ENCODE measurements around the gene WASF3. TPM values are rescaled to one million over a fixed set of nuclear protein-coding genes. Genes with fewer than 3 reads are reported as not detected.

The WASF3 gene
- total RNA-seq, 2 donors from 2014 or later: 3.2 to 4.0 TPM

DNA sequence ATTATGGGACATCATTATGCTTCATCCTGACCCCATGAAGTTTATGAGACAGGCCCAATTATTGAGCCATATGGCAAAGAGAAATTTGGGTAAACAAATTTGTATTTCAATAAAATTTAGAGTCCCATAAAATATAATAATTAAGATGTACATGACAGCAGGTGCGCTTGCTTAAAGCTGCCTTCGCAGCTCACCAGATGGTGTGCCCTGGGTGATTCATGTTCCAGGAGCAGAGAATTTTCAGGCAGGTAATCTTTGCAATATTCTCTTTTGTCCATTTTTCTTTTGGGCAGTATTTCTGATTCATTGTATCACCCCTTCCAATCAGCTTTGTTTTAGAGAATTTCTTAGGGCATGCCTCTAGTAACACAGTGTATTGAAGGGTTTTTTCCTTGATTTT is 39.5 kb upstream of the WASF3 start:
- Histone ChIP-seq H3K4me3 (no peak overlapping the region), H3K4me1 (no peaks in the 10 kb centered on the region), H3K9ac (ENCODE audit: low read depth in 2 of 2, low read length in 2 of 2) (no peak overlapping the region), H3K27me3 (no peaks in the 10 kb centered on the region), H3K27ac (no peak overlapping the region), H3K36me3 (no peaks in the 10 kb centered on the region), H3K9me3 (no peaks in the 10 kb centered on the region)
- DNase-seq: no peak
- TF ChIP-seq, protein P1, sequence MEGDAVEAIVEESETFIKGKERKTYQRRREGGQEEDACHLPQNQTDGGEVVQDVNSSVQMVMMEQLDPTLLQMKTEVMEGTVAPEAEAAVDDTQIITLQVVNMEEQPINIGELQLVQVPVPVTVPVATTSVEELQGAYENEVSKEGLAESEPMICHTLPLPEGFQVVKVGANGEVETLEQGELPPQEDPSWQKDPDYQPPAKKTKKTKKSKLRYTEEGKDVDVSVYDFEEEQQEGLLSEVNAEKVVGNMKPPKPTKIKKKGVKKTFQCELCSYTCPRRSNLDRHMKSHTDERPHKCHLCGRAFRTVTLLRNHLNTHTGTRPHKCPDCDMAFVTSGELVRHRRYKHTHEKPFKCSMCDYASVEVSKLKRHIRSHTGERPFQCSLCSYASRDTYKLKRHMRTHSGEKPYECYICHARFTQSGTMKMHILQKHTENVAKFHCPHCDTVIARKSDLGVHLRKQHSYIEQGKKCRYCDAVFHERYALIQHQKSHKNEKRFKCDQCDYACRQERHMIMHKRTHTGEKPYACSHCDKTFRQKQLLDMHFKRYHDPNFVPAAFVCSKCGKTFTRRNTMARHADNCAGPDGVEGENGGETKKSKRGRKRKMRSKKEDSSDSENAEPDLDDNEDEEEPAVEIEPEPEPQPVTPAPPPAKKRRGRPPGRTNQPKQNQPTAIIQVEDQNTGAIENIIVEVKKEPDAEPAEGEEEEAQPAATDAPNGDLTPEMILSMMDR (IDR thresholded peaks at IDR 0.05): no peak
- intact Hi-C loops (cut with DNase I): no loop called here

DNA sequence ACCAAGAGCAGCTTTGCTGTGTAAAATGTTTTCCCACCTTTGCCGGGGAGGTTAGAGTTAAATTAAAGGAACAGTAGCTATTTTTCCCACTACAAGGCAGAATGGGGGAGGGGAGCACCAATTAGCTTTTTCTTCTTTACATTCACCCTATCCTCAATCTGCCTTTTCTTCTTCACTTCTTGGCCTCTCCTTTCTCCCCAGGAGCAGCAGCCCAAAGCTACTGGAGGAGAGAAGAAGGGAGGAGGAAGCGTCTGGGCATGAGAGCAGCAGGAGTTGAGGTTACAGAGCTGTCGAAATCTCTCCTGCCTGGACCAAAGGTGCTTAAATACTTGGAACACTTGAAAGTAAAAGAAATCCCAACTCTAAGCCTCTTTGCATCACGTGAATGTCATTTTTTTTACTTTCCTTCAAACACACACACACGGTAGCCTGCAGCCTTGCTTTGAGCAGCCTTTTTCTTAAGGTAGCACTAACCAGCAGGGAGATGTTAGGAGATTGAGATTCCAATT is 39.0 kb upstream of the WASF3 start:
- no peak overlapping the region for H3K4me3 ChIP-seq
- intact Hi-C loops (cut with DNase I): no loop called here
- no peak overlapping the region for H3K9ac ChIP-seq (ENCODE audit: low read depth in 2 of 2, low read length in 2 of 2)
- no peaks in the 10 kb centered on the region for H3K9me3 ChIP-seq
- DNase-seq: no peak
- no peaks in the 10 kb centered on the region for H3K4me1 ChIP-seq
- H3K36me3 ChIP-seq: no peaks in the 10 kb centered on the region
- TF ChIP-seq, protein P1 (IDR thresholded peaks at IDR 0.05): no peak
- no peaks in the 10 kb centered on the region for H3K27me3 ChIP-seq
- no peak overlapping the region for H3K27ac ChIP-seq

DNA sequence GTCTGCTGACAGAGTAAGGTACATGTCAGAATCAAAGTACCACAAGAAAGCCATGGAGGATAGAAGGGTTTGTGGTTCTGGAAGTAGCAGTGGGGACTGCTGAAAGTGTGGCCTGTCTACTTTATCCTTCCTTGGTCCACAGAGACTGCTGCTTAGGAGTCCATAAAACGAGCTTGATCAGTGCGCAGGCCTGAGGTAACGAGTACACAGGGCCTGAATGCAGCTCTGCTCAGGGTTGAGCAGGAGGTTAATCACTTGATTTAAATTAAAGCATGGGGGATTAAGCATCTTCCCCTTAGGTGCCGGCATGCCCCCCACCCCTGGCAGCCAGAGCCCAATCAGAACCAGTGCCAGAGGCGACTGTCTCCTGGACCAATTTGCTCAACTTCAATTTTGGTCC is 34.9 kb upstream of the WASF3 start:
- intact Hi-C loops (cut with DNase I): no loop called here
- DNase-seq: no peak
- no peaks in the 10 kb centered on the region for H3K4me1 ChIP-seq
- H3K27ac ChIP-seq: no peak overlapping the region
- no peaks in the 10 kb centered on the region for H3K9me3 ChIP-seq
- TF ChIP-seq, protein P1 (IDR thresholded peaks at IDR 0.05): no peak
- no peak overlapping the region for H3K9ac ChIP-seq (ENCODE audit: low read depth in 2 of 2, low read length in 2 of 2)
- no peaks in the 10 kb centered on the region for H3K36me3 ChIP-seq
- no peak overlapping the region for H3K4me3 ChIP-seq
- H3K27me3 ChIP-seq: no peaks in the 10 kb centered on the region

DNA sequence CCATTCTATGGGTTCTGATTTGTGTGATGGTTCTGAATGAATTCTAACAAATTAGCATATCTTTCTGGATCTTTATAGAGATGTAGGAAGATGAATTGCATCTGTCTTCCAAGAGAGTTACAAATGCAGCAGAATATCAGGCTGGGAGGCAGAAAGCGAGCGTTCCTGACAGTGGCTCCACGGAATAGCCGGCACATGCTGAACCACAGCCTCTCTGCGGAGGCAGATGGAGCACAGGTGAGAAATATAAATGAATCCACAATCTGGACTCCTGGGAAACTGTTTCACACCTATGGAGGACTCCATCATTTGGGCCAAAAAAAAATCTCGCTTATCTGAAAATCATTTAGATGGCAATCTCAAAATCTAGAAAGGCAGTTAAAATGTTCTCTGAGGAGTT is 34.5 kb upstream of the WASF3 start:
- TF ChIP-seq, protein P1 (IDR thresholded peaks at IDR 0.05): no peak
- no peaks in the 10 kb centered on the region for H3K9me3 ChIP-seq
- H3K27ac ChIP-seq: no peak overlapping the region
- no peak overlapping the region for H3K9ac ChIP-seq (ENCODE audit: low read depth in 2 of 2, low read length in 2 of 2)
- DNase-seq: no peak
- no peaks in the 10 kb centered on the region for H3K27me3 ChIP-seq
- no peaks in the 10 kb centered on the region for H3K36me3 ChIP-seq
- H3K4me3 ChIP-seq: no peak overlapping the region
- H3K4me1 ChIP-seq: no peaks in the 10 kb centered on the region
- intact Hi-C loops (cut with DNase I): no loop called here

DNA sequence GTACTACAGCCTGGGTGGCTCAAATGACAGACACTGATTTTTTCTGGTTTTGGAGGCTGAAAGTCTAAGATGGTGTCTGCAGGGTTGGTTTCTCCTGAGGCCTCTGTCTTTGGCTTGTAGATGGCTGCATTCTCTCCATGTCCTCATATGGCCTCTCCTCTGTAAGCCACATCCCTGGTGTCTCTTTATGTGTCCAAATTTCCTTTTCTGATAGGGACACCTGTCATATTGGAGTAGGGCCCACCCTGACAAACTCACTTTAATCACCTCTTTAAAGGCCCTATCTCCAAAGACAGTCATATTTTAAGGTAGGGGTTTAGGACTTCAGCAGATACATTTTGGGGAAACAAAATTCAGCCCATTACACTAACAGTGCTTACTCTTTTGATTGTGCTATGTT is 32.0 kb upstream of the WASF3 start:
- H3K4me1 ChIP-seq: no peaks in the 10 kb centered on the region
- no peaks in the 10 kb centered on the region for H3K36me3 ChIP-seq
- intact Hi-C loops (cut with DNase I): no loop called here
- H3K9ac ChIP-seq (ENCODE audit: low read depth in 2 of 2, low read length in 2 of 2): no peak overlapping the region
- no peak for DNase-seq
- TF ChIP-seq, protein P1 (IDR thresholded peaks at IDR 0.05): no peak
- H3K4me3 ChIP-seq: no peak overlapping the region
- no peaks in the 10 kb centered on the region for H3K9me3 ChIP-seq
- H3K27me3 ChIP-seq: no peaks in the 10 kb centered on the region
- no peak overlapping the region for H3K27ac ChIP-seq

Data from colonic mucosa (tissue), 4 donors.